GM18868 (cell line): Measurements from ENCODE around the gene SLC18A3.
A peak's percentile ranks its signal among the peaks of the same experiment; 100 is the strongest.

ENCODE experiments used
- ATAC-seq: cut with Tn5 transposase; IDR thresholded peaks from one replicate; pipeline ENCODE4 v1.9.1; 2021; ENCODE audit warnings: mild to moderate bottlenecking, moderate library complexity; ENCODE audit not compliant: unreplicated experiment

Gene SLC18A3

GRCh38 chr10:49595713-49596492 is 14.2 kb upstream of the SLC18A3 start:
- no peak for ATAC-seq

GRCh38 chr10:49596493-49596809 is 13.7 kb upstream of the SLC18A3 start:
- ATAC-seq, result no peak

GRCh38 chr10:49596836-49597235 is 13.3 kb upstream of the SLC18A3 start:
- ATAC-seq, result no peak

- ATAC-seq, result no peak
These were observed 12.5 kb upstream of the SLC18A3 start for GRCh38 chr10:49597426-49598163.

- no peak for ATAC-seq
These were observed 11.8 kb upstream of the SLC18A3 start for GRCh38 chr10:49598164-49598856.

GRCh38 chr10:49598986-49599385 is 11.1 kb upstream of the SLC18A3 start:
- ATAC-seq, result no peak

GRCh38 chr10:49599546-49599945 is 10.6 kb upstream of the SLC18A3 start:
- no peak for ATAC-seq

- ATAC-seq, result no peak
These were observed 10.1 kb upstream of the SLC18A3 start for GRCh38 chr10:49600046-49600445.

GRCh38 chr10:49600781-49601400 is 9.2 kb upstream of the SLC18A3 start:
- no peak for ATAC-seq

GRCh38 chr10:49601857-49602256 is 8.3 kb upstream of the SLC18A3 start:
- no peak for ATAC-seq

- ATAC-seq, result no peak
These were observed 7.6 kb upstream of the SLC18A3 start for GRCh38 chr10:49602380-49603023.

GRCh38 chr10:49605216-49605938 is 4.7 kb upstream of the SLC18A3 start:
- no peak for ATAC-seq

GRCh38 chr10:49605939-49606509 is 4.1 kb upstream of the SLC18A3 start:
- ATAC-seq, result no peak

GRCh38 chr10:49606981-49607535 is 3.1 kb upstream of the SLC18A3 start:
- ATAC-seq, result peak; percentile 74

GRCh38 chr10:49608166-49609005 is 1.7 kb upstream of the SLC18A3 start:
- ATAC-seq, result no peak

- no peak for ATAC-seq
These were observed 1.2 kb upstream of the SLC18A3 start for GRCh38 chr10:49609006-49609282.

GRCh38 chr10:49609283-49610113 is 612 bp upstream of the SLC18A3 start:
- ATAC-seq, result no peak
